ENCODE data around the gene KANSL1. TPM values are rescaled to one million over a fixed set of nuclear protein-coding genes. Genes with fewer than 3 reads are reported as not detected.

Gene KANSL1
- total and polyA plus RNA-seq, 10 of the 15 experiments (the other 5 are each of a cell fraction or from before 2014, with no cell fraction given) = 4.7 to 60.6 (median 28.0) TPM

DNA sequence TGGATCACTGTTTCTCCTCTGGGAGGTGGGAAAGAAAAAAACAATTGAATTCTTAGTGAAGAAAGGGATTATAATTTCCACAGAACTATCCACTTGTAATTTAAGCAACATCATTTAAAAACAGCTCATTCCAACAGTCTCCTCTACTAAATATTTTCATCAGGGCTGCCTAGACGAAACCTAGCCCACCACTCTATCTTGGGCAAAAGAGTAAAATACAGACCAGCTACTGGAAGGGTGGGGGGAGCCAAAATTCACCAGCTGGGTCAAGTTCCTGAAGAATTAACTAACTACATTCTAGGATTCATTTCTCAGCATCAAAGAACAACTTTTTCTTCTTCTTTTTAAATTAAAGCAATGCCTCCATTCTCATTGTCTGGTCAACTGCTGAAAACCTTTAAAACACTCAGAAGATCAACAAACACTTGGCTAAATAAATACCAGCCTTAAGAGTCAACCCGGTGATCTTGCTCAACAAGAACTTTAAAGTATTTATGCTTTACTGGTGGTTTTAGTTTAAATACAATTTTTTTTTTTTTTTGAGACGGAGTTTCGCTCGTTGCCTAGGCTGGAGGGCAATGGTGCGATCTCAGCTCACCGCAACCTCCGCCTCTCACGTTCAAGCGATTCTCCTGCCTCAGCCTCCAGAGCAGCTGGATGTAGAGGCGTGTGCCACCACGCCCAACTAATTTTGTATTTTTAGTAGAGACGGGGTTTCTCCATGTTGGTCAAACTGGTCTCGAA, 25.2 kb downstream of the KANSL1 start:
- Histone ChIP-seq H3K79me2 (ENCODE audit: control insufficient read depth, insufficient read depth, low read length) (peaks cover 96% of the 10 kb centered on the region), H3K36me3 (ENCODE audit: control insufficient read depth in 2 of 2, insufficient read depth in 2 of 2, low read length in 1 of 2) (peaks cover 14 to 44% of the 10 kb centered on the region in 2 experiments), H4K20me1 (ENCODE audit: control insufficient read depth, insufficient read depth) (peaks cover 5% of the 10 kb centered on the region; the same call in 1 of the 2 replicates), H3K27me3 (replicated peaks in 1 of 2; ENCODE audit: control insufficient read depth in 2 of 2, insufficient read depth in 2 of 2, low read length in 1 of 2) (no peaks in the 10 kb centered on the region), H3K9me3 (replicated peaks; ENCODE audit: control insufficient read depth, insufficient read depth, low read length) (no peaks in the 10 kb centered on the region), H3K4me3 (no peak overlapping the region), H2AFZ (ENCODE audit: control insufficient read depth, low read depth, low read length) (no peak overlapping the region), H3K4me2 (ENCODE audit: control insufficient read depth, insufficient read depth) (no peak overlapping the region), H3K9ac (ENCODE audit: control insufficient read depth, insufficient read depth, low read length) (no peak overlapping the region), H3K27ac (ENCODE audit: control insufficient read depth, insufficient read depth) (no peak overlapping the region), H3K4me1 (ENCODE audit: control insufficient read depth, insufficient read depth, low read length) (no peaks in the 10 kb centered on the region)
- ChIA-PET RAD21 (ENCODE audit: unreplicated experiment) (interaction anchor here (0.7 to 2.0 kb wide), 4 partner anchors 11 to 123 kb away, joined by 3 to 5 read pairs (median 3); no protein-coding TSS in a partner anchor), SMC1A (ENCODE audit: uncharacterized antibody, unreplicated experiment) (interaction anchor here (0.6 to 24.2 kb wide), 4 partner anchors 9 to 45 kb away, joined by 3 to 478 read pairs (median 241); no protein-coding TSS in a partner anchor), CTCF (interaction anchor here (0.7 to 1.3 kb wide), 6 partner anchors 10 to 111 kb away, joined by 3 to 11 read pairs (median 3); no protein-coding TSS in a partner anchor), POLR2A (interaction anchor here (0.6 to 0.9 kb wide), 2 partner anchors 30 to 44 kb away, joined by 3 to 4 read pairs; no protein-coding TSS in a partner anchor)
- DNase-seq (ENCODE audit: low read depth, low spot score) (no peak), FAIRE-seq (no peak), ATAC-seq (no peak)
- BruUV-seq (replicated peaks) = no TSS peak
- intact Hi-C loops (cut with micrococcal nuclease; ENCODE audit: unreplicated experiment) (no loop called here), in situ Hi-C loops (cut with MboI) (no loop called here)
- TF ChIP-seq, protein P1, sequence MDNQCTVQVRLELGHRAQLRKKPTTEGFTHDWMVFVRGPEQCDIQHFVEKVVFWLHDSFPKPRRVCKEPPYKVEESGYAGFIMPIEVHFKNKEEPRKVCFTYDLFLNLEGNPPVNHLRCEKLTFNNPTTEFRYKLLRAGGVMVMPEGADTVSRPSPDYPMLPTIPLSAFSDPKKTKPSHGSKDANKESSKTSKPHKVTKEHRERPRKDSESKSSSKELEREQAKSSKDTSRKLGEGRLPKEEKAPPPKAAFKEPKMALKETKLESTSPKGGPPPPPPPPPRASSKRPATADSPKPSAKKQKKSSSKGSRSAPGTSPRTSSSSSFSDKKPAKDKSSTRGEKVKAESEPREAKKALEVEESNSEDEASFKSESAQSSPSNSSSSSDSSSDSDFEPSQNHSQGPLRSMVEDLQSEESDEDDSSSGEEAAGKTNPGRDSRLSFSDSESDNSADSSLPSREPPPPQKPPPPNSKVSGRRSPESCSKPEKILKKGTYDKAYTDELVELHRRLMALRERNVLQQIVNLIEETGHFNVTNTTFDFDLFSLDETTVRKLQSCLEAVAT (IDR thresholded peaks at IDR 0.05) = 0 out of 2 replicates have a peak, but pooled peaks have one; percentile 16
- TF ChIP-seq ESRRA (IDR thresholded peaks at IDR 0.05; ENCODE audit: low read length) (no peak), GABPA (IDR thresholded peaks at IDR 0.05; ENCODE audit: low read depth) (no peak)
- WGBS (ENCODE audit: insufficient coverage, insufficient replicate concordance, low lambda C conversion rate, missing lambda C conversion rate) = 97% methylated on average over 14 of the region's 14 CpGs
